ENCODE measurements around the gene PALLD. TPM values are rescaled to one million over a fixed set of nuclear protein-coding genes. Genes with fewer than 3 reads are reported as not detected.

The PALLD gene
- total RNA-seq, 1 experiment from 2014 or later: 6.5 TPM

DNA sequence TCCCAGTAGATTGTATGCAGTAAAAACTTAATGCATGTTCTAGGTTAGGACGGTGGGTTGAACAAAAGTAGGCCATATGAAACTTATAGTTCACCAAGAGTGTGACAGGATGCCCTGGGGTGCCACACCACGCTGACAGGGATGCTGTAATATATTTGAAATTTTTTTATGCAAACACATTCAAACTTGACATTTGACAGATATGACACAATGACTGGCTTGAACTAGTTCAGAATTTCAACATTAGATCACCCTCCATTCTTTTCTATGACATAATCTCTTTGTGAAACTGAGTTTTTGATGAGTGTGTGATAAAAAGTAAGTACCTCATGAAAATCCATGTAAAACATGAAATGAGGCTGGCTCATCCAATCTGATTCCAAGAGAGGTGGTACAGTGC is 198.4 kb downstream of the PALLD start:
- intact Hi-C loops (cut with micrococcal nuclease; ENCODE audit: unreplicated experiment): no loop called here
- CTCF ChIA-PET: no interaction called here
- Histone ChIP-seq H3K4me1 (ENCODE audit: control insufficient read depth, insufficient read depth, low read length) (no peaks in the 10 kb centered on the region; the same call in 1 of the 2 replicates), H3K9me3 (ENCODE audit: control insufficient read depth, insufficient read depth, low read depth, low read length) (no peaks in the 10 kb centered on the region), H3K36me3 (ENCODE audit: control insufficient read depth, insufficient read depth, low read length) (no peaks in the 10 kb centered on the region), H3K27me3 (ENCODE audit: control insufficient read depth, insufficient read depth, low read length) (no peaks in the 10 kb centered on the region), H3K4me3 (ENCODE audit: low read depth in 2 of 2, low read length in 2 of 2) (no peak overlapping the region), H3K27ac (ENCODE audit: low read length) (no peak overlapping the region)
- no TSS peak for BruUV-seq (replicated peaks)
- in situ Hi-C loops (cut with HindIII; ENCODE audit: low pct_unique_long_range_greater_than_20kb, low sequenced_read_pairs): no loop called here
- DNase-seq (ENCODE audit: low read depth, low spot score) (no peak), ATAC-seq (no peak)
- no peak for TF ChIP-seq TCF7L2 (IDR thresholded peaks at IDR 0.05; ENCODE audit: low read depth, low read length)
- TF ChIP-seq, protein P1, sequence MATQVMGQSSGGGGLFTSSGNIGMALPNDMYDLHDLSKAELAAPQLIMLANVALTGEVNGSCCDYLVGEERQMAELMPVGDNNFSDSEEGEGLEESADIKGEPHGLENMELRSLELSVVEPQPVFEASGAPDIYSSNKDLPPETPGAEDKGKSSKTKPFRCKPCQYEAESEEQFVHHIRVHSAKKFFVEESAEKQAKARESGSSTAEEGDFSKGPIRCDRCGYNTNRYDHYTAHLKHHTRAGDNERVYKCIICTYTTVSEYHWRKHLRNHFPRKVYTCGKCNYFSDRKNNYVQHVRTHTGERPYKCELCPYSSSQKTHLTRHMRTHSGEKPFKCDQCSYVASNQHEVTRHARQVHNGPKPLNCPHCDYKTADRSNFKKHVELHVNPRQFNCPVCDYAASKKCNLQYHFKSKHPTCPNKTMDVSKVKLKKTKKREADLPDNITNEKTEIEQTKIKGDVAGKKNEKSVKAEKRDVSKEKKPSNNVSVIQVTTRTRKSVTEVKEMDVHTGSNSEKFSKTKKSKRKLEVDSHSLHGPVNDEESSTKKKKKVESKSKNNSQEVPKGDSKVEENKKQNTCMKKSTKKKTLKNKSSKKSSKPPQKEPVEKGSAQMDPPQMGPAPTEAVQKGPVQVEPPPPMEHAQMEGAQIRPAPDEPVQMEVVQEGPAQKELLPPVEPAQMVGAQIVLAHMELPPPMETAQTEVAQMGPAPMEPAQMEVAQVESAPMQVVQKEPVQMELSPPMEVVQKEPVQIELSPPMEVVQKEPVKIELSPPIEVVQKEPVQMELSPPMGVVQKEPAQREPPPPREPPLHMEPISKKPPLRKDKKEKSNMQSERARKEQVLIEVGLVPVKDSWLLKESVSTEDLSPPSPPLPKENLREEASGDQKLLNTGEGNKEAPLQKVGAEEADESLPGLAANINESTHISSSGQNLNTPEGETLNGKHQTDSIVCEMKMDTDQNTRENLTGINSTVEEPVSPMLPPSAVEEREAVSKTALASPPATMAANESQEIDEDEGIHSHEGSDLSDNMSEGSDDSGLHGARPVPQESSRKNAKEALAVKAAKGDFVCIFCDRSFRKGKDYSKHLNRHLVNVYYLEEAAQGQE (IDR thresholded peaks at IDR 0.05; ENCODE audit: insufficient read depth in 1 of 2, low read depth in 2 of 2, low read length in 1 of 2): no peak
- no peak for TF ChIP-seq SIN3A (IDR thresholded peaks at IDR 0.05; ENCODE audit: borderline replicate concordance, insufficient read depth, low read depth, low read length)
- no peak for TF ChIP-seq POLR2AphosphoS5 (IDR thresholded peaks at IDR 0.05; ENCODE audit: low read depth, low read length)
- TF ChIP-seq, protein P2, sequence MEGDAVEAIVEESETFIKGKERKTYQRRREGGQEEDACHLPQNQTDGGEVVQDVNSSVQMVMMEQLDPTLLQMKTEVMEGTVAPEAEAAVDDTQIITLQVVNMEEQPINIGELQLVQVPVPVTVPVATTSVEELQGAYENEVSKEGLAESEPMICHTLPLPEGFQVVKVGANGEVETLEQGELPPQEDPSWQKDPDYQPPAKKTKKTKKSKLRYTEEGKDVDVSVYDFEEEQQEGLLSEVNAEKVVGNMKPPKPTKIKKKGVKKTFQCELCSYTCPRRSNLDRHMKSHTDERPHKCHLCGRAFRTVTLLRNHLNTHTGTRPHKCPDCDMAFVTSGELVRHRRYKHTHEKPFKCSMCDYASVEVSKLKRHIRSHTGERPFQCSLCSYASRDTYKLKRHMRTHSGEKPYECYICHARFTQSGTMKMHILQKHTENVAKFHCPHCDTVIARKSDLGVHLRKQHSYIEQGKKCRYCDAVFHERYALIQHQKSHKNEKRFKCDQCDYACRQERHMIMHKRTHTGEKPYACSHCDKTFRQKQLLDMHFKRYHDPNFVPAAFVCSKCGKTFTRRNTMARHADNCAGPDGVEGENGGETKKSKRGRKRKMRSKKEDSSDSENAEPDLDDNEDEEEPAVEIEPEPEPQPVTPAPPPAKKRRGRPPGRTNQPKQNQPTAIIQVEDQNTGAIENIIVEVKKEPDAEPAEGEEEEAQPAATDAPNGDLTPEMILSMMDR (IDR thresholded peaks at IDR 0.05): no peak
- POLR2A ChIA-PET: no interaction called here

DNA sequence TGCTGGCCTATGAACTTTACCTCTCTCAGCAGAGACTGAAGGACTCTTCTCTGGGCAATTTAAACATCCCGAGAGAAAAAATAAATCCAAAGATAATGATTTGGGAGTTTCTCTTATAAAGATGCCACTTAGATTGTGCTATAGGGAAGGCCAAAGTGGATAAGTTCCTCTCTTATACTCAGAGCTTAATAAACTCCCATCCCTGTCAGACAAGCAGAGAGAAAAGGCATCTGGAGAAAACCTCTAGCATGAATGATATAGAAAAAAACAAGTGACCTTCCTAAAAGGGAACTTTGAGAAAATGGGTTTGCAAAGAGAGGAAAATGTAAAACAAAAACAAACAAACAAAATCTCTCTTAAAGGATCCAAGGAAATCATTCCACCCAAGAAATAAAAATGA is 199.4 kb downstream of the PALLD start:
- H3K4me3 ChIP-seq (ENCODE audit: low read depth in 2 of 2, low read length in 2 of 2): no peak overlapping the region
- H3K4me1 ChIP-seq (ENCODE audit: control insufficient read depth, insufficient read depth, low read length): no peaks in the 10 kb centered on the region; the same call in 1 of the 2 replicates
- H3K36me3 ChIP-seq (ENCODE audit: control insufficient read depth, insufficient read depth, low read length): no peaks in the 10 kb centered on the region
- ATAC-seq (no peak), DNase-seq (ENCODE audit: low read depth, low spot score) (no peak)
- intact Hi-C loops (cut with micrococcal nuclease; ENCODE audit: unreplicated experiment) (no loop called here), in situ Hi-C loops (cut with HindIII; ENCODE audit: low pct_unique_long_range_greater_than_20kb, low sequenced_read_pairs) (no loop called here)
- no peaks in the 10 kb centered on the region for H3K9me3 ChIP-seq (ENCODE audit: control insufficient read depth, insufficient read depth, low read depth, low read length)
- POLR2A ChIA-PET: no interaction called here
- CTCF ChIA-PET: no interaction called here
- no TSS peak for BruUV-seq (replicated peaks)
- H3K27ac ChIP-seq (ENCODE audit: low read length): no peak overlapping the region
- TF ChIP-seq, protein P2 (IDR thresholded peaks at IDR 0.05): no peak
- TF ChIP-seq TCF7L2 (IDR thresholded peaks at IDR 0.05; ENCODE audit: low read depth, low read length) (no peak), SIN3A (IDR thresholded peaks at IDR 0.05; ENCODE audit: borderline replicate concordance, insufficient read depth, low read depth, low read length) (no peak), POLR2AphosphoS5 (IDR thresholded peaks at IDR 0.05; ENCODE audit: low read depth, low read length) (no peak)
- TF ChIP-seq, protein P1 (IDR thresholded peaks at IDR 0.05; ENCODE audit: insufficient read depth in 1 of 2, low read depth in 2 of 2, low read length in 1 of 2): no peak
- no peaks in the 10 kb centered on the region for H3K27me3 ChIP-seq (ENCODE audit: control insufficient read depth, insufficient read depth, low read length)

Measured in Panc1 (cell line).